ENCODE results near the gene CLMN.

CLMN gene

GRCh38 chr14:95319312-95320077, at the start of gene CLMN:
CLMN (minus strand) TSS chr14:95319908; CDS start chr14:95319792, 116 bp downstream.
- peak; percentile 58 for DNase-seq (ENCODE audit: low spot score)

- peak; percentile 10 for DNase-seq (ENCODE audit: low spot score)
Measured at GRCh38 chr14:95365401-95365800, 45.7 kb upstream of the CLMN start.

GRCh38 chr14:95364481-95365209, 44.9 kb upstream of the CLMN start:
- DNase-seq (ENCODE audit: low spot score): no peak

GRCh38 chr14:95363468-95363954, 43.8 kb upstream of the CLMN start:
- no peak for DNase-seq (ENCODE audit: low spot score)

GRCh38 chr14:95362138-95362494, 42.4 kb upstream of the CLMN start:
- no peak for DNase-seq (ENCODE audit: low spot score)

- DNase-seq (ENCODE audit: low spot score): peak; percentile 18
Measured at GRCh38 chr14:95361373-95362137, 41.8 kb upstream of the CLMN start.

- DNase-seq (ENCODE audit: low spot score): no peak
Measured at GRCh38 chr14:95360828-95361227, 41.1 kb upstream of the CLMN start.

GRCh38 chr14:95359994-95360826, 40.5 kb upstream of the CLMN start:
- no peak for DNase-seq (ENCODE audit: low spot score)

- no peak for DNase-seq (ENCODE audit: low spot score)
Measured at GRCh38 chr14:95356245-95356869, 36.6 kb upstream of the CLMN start.

- no peak for DNase-seq (ENCODE audit: low spot score)
Measured at GRCh38 chr14:95355422-95355821, 35.7 kb upstream of the CLMN start.

GRCh38 chr14:95354834-95355233, 35.1 kb upstream of the CLMN start:
- DNase-seq (ENCODE audit: low spot score): no peak

- no peak for DNase-seq (ENCODE audit: low spot score)
Measured at GRCh38 chr14:95353664-95354063, 34.0 kb upstream of the CLMN start.

GRCh38 chr14:95353007-95353406, 33.3 kb upstream of the CLMN start:
- DNase-seq (ENCODE audit: low spot score): no peak

- DNase-seq (ENCODE audit: low spot score): no peak
Measured at GRCh38 chr14:95352481-95352880, 32.8 kb upstream of the CLMN start.

GRCh38 chr14:95349241-95349640, 29.5 kb upstream of the CLMN start:
- DNase-seq (ENCODE audit: low spot score): no peak

- no peak for DNase-seq (ENCODE audit: low spot score)
Measured at GRCh38 chr14:95348395-95349080, 28.8 kb upstream of the CLMN start.

- no peak for DNase-seq (ENCODE audit: low spot score)
Measured at GRCh38 chr14:95346820-95347219, 27.1 kb upstream of the CLMN start.

GRCh38 chr14:95346266-95346665, 26.6 kb upstream of the CLMN start:
- no peak for DNase-seq (ENCODE audit: low spot score)

GRCh38 chr14:95345032-95345431, 25.3 kb upstream of the CLMN start:
- no peak for DNase-seq (ENCODE audit: low spot score)

- DNase-seq (ENCODE audit: low spot score): no peak
Measured at GRCh38 chr14:95344536-95344935, 24.8 kb upstream of the CLMN start.

GRCh38 chr14:95341564-95341963, 21.9 kb upstream of the CLMN start:
- DNase-seq (ENCODE audit: low spot score): no peak
